ENCODE results near the gene ERLIN1.

- TF ChIP-seq POLR2A (IDR thresholded peaks at IDR 0.05) (no peak), CTCF (IDR thresholded peaks at IDR 0.05) (no peak), POLR2AphosphoS5 (IDR thresholded peaks at IDR 0.05) (no peak)
Measured at GRCh38 chr10:100182281-100182680, 3.5 kb downstream of the ERLIN1 start.

Measured in prostate gland (tissue), 2 donors.